Skeletal muscle cell (primary cell): ENCODE data around the gene NRXN2.

Source experiments
- DNase-seq: peaks from one replicate; pipeline ENCODE4 v3.0.0-alpha.2; 2010; ENCODE audit warnings: low read depth
- H3K4me3 ChIP-seq: 2 replicates; pipeline ENCODE4 v1.5.1; 2011; ENCODE audit warnings: low read depth, mild to moderate bottlenecking, control low read depth, low read length, moderate library complexity

The NRXN2 gene

DNA sequence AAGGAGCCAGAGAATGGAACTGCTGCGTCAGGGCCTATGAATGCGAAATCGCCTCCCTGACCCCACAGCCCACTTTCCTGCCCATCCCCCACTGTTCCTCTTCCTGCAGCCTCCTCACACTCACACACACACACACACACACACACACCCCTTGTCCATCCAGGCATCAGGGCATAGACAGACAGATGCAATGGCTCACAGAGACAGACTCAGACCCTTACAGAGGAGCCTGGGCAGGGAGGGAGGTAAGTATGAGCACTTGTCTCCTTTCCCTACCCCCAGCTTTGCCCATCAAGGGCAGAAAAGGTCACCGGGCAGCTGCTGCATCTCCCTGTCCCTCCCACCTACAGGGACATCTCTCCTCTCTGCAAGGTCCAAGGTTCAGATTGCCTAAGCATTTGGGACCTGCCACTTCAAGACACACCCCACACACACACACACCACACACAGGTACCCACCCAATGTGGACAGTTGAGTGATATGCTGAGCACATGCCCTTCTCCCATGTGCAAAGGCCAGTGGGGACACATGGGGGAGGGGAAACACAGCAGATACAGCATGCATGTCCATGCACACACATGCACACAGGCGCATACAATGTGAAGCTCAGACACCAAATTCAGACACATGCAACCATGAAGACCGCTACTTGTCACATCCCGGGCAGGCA lies 2.0 kb upstream of the NRXN2 start:
- H3K4me3 ChIP-seq: no peak overlapping the region
- no peak for DNase-seq

DNA sequence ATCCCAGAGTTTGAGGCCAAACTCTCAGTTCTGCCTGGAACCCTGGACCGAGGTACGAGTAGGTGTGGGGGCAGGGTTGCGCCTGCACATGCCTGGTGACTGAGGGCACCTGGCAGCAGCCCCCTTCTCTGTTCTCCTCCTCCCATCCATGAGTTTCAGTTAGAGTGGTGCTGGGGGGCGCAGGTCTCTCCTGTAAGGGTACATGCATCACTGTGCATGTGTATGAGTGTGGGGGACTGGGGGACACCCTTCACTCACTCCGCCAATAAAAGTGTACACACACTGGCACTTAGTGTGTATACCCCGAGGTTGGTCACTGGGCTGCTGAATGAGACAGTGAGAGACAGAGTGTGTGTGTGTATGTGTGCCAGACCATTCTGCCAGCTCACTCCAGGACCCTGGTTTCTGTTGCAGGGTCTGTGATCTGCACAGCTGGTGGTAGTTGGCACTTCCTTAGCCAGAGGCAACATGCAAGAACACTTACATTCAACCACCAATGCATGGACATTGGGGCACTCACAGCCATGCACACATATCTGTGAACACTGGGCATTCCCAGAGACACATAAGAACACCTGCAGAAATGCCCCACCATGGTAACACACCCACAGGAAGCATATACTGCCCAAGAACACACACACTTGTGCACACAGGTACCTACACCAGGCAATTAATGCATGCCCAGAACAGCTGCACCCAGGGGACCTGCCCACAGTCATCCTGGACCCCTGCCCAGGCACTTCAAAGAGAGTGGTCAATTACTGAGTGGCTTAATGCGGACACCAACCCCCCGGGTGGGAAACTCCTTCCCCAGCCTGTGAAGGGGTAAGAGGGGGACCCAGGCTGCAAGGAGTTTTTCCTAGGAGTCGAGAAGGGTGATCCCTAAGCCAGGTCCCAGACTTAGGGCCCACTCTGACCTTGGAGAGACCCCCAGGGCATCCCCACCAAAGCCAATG lies 1.2 kb upstream of the NRXN2 start:
- H3K4me3 ChIP-seq: no peak overlapping the region
- DNase-seq: no peak

GRCh38 chr11:64722141-64723065 lies 594 bp downstream of the NRXN2 start:
- DNase-seq: no peak

GRCh38 chr11:64721359-64721699 lies 1.7 kb downstream of the NRXN2 start:
- DNase-seq: no peak
- H3K4me3 ChIP-seq: no peak overlapping the region

More at GRCh38 chr11:64722141-64723065, 594 bp downstream of the NRXN2 start:
- no peak overlapping the region for H3K4me3 ChIP-seq

- no peak overlapping the region for H3K4me3 ChIP-seq
- DNase-seq: no peak
Observed at GRCh38 chr11:64720640-64721358, 2.2 kb downstream of the NRXN2 start.

DNA sequence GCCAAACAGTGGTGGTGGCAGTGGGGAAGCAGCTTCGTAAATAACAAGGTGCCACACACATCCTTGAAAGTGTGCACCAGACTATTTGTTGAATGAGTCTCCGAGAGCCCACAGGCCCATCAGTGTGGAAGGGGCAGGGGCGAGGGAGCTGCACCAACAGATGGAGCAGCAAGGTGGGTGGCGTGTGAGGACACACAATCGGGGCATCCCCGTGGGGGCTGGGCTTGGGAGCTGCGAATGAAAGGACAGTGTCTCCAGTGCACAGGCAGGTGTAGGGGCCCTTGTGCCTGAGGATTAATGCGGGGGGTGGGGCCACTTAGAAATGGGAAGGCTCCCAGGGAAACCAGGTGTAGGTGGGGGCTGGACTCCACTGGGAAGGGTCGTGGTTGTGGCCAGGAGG lies 2.8 kb downstream of the NRXN2 start:
- DNase-seq: no peak

GRCh38 chr11:64719406-64719805 lies 3.6 kb downstream of the NRXN2 start:
- DNase-seq: no peak
- no peak overlapping the region for H3K4me3 ChIP-seq

More for the DNA sequence above, 2.8 kb downstream of the NRXN2 start:
- no peak overlapping the region for H3K4me3 ChIP-seq

DNA sequence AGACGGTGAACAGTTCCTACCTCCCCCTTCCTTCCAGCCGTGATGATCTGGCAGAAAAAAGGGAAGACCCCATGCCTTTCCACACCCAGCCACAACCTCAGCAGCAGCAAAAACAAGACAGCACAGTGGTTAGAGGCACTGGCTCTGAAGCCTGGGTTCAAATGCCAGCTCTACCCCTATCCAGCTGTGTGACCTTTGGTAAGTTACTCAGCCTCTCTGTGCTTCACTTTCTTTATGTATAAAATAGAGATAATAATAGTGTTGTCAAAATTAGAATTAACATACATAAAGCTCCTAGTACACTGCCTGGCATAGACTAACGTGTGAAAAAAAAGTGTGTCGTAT lies 4.2 kb downstream of the NRXN2 start:
- DNase-seq: no peak
- H3K4me3 ChIP-seq: no peak overlapping the region

DNA sequence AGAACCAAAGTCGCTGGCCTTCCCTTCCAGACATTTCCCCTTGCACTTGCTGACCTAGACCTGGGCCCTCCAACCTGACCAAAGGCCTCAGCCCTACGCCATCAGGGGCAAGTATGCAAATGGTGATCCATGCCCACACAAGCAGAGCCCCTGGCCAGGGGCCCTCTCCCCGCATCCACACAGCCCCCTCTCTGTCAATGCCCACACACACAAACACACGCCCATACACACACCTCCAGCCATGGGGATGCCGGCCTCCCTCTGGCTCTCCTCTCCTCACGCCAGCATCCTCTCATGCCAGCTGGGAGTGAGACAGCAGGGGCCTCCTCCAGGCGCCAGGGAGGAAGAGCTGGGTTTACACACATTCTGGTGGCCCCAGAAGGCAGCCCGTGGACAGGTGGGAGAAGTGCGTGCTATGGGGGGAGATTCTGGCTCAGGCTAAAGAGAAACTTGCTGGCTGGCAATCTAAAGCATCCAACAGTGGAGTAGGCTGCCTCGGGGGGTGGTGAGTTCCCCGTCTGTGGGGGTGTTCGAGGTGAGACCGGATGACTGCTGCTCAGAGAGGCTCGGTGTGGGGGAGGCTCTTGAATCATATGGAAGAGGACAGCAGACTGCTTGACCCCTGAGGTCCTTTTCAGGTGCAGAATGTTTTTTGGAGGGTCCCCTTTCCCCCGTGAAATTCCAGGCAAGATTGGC lies 4.8 kb downstream of the NRXN2 start:
- no peak for DNase-seq
- H3K4me3 ChIP-seq: no peak overlapping the region

DNA sequence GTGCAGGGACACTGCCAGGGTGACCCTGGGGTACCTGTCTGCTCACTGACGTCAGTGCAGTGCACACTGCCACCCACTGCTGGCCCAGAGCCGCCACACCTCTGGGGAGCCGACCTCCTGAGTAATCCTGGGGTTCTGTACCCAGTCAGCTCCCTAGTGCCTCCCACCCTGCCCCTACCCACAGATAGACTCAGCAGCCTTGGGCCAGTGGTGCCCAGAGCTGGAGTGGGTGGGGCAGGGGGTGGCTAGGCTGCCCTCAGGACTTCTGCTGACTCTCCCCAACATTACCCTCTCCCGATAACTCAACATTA lies 5.8 kb downstream of the NRXN2 start:
- no peak overlapping the region for H3K4me3 ChIP-seq
- DNase-seq: no peak

- H3K4me3 ChIP-seq: no peak overlapping the region
- no peak for DNase-seq
Observed at GRCh38 chr11:64716473-64717267, 6.3 kb downstream of the NRXN2 start.

DNA sequence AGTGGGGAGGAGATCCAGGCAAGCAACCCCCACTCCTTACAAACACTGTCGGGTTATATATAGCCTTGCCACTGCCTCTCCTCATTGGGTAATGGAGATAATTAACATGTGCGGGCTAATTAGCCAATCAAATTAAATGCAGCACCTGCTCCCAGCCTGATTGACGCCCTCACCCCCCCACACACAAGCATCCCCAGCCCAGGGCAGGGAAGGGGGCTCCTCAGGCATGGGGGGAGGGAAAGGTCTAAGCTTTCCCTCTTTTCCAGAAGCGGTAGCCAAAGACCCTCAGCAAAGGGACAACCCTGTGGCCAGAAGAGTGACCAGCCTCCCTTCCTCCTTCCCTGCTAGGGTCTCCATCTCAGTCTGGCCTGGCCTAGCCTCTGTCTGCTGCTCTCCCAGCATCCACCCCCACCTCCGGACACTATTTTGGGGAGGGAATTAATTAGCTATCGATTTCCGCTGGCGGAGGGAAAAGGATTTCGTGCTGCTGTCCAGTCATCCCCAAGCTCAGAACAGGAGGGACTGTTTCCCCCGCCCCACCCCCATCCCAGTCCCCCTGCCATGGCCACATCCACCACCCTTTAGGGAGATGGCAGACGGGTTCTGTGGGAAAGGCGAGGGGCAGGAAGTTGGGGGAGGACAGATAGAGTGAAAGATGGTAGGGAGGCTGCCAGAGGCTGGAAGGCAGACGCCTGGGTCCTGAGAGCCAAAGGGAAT lies 7.1 kb downstream of the NRXN2 start:
- H3K4me3 ChIP-seq: no peak overlapping the region
- no peak for DNase-seq

DNA sequence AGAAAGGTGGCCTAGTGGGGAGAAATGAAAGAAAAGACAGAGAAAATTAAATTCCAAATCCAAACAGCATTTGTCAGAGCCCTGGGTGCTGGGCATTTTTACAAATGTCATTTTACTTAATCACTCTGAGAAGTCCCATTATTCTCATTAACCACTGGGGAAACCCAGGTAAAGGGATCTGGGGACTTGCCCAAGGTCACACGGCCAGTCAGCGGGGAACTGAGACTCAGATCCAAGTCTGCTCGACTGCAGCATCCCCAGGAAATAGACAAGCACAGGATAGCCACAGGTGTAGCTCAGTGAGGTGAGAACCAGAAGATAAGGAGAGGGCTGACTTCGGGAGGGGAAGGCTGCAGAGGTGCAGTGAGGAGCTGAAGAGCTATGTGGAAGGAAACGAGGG lies 7.9 kb downstream of the NRXN2 start:
- no peak overlapping the region for H3K4me3 ChIP-seq
- no peak for DNase-seq

- no peak overlapping the region for H3K4me3 ChIP-seq
- DNase-seq: no peak
Observed at GRCh38 chr11:64714666-64715065, 8.3 kb downstream of the NRXN2 start.

DNA sequence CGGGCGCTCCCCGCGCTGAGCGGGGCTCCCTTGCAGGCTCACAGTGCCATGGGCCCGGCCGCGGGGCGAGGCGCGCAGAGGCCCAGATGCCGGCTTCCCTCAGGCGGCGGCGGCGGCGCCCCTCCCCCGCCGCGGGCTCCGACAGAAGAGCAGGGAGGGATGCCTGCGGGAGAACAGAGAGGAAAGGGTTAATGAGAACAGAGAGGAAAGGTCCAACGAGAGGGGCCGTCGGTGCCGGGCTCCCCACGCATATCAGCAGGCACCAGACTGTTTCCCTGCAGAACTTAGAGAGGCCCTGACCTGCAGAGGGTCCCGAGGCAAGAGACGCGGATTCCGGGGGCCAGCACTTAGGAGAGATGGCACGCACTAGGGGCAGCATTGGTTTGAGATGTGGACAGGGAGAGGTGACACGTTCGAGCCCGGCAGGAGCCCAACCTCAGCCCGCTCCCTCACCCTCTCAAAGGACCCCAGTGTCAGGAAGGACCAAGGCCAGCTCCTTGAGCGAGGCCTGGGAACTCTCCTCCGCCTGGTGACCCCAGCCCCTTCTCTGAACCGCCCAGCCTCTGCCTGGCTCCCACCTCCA lies 9.1 kb downstream of the NRXN2 start:
- H3K4me3 ChIP-seq: no peak overlapping the region
- no peak for DNase-seq

DNA sequence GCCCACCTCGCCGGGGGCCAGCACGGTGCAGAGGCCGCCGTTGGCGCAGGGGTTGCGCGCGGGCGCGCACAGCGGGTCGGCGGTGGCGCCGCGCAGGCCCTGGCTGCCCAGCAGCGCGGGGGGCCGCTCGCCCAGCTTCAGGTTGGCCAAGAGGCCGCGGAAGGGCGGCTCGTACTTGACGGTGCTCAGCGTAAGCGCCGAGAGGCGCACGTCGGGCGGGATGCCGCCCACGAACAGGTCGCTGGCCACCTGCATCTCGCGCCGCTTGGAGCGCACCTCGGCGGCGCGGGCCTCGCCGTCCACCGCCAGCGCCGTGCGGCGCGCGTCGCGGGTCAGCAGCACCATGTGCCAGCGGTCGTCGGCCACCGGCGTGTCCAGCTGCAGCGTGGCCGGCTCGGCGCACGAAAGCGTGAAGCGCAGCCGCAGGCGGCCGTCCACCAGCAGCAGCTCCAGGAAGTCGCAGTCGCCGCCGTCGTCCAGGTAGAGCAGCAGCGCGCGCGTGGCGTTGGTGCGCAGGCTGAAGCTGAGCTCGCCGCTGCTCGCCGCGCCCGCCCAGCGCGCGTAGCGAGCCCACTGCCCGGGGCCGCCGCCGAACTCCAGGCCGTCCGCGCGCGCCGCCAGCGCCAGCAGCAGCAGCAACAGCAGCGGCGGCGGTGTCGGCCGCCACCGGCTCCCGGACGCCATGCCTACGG lies 9.8 kb downstream of the NRXN2 start:
- no peak overlapping the region for H3K4me3 ChIP-seq

More for the DNA sequence above, 9.8 kb downstream of the NRXN2 start:
- DNase-seq: no peak
